ENCODE data around the gene ULBP2.
"Not testable (repeated sequence)": the region's sequence is repeated elsewhere in the genome, so short reads cannot be mapped to it uniquely, and the experiment has no call there.

Gene ULBP2

GRCh38 chr6:149953390-149953789 is 11.6 kb downstream of the ULBP2 start:
- DNase-seq, result not testable (repeated sequence)

DNA sequence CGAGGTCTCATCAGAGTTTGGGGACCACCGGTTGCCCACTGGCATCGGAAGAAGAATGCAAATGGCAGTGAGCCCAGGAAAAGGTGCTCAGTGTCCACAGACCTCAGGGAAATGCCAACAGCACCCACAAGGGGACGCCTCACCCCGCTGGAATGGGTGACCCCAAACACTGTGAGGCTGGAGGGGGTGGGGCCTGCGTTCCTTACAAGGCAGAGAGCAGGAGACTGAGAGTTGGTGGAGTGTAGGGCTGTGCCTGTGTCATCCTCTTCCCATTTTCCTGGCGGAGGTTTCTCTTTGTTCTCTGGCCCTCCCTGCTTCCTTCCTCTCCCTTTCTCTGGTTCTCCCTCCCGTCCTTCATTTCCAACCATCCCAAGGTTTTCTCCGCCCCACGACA is 12.1 kb downstream of the ULBP2 start:
- DNase-seq, result not testable (repeated sequence)

DNA sequence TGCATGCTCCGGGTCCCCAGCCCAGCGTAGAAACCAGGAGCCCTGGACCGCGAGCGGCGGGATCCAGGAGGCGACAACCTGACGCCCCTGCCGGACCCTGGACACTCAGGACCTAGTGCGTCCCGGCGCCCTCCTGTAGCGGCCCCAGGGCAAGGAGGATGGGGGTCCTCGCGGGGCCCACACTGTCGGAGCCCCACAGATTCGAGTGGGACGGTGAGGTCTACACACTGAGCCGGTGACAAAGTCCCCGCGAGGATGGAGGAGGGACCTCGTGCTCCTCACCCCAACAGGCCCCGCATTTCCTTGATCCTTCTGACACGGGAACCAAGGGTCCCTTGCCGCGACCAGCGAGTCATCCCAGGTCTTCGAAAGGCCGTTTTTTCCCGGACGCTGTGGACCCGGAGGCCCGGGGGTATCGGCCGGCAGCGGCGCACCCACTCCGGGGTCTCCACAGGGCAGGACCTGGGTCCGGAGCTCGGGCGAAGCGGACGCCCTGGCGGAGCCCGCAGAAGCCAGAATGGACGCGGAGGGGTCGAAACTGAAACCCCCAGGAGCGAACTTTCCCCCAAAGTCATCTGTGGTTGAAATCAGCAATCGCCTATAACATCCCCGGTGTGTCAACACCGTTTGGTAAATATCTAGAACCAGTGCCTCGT is 12.6 kb downstream of the ULBP2 start:
- not testable (repeated sequence) for DNase-seq

DNA sequence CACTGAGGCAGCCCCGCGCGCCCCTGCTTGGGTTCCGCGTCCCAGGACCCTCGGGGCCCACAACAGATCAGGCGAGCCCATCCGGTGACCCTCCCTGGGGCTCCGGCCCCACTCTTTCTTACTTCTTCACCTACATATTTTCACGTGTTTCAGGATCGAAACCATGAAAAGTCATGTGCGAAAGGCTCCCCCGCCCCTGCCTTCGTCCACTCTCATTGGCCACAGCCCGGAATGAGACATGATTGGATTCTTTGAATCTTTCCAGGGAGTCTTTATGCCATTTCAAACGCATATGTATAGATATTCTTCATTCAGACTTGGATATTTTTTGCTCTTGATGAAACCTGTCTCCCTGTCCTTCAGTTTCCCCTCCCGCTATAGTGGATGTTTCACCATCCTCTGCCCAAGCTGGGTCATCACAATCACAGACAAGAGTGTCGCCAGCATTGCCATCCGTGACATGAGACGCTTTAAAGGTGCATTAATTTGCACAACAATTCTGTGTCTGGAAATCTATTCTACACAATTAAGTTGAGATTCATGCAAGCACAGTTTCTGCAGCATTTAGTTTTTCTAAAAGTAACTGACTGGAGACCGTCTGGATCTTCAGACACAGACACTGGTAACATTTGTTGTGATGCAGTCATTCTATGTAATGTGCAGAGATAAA is 13.3 kb downstream of the ULBP2 start:
- not testable (repeated sequence) for DNase-seq

- DNase-seq, result not testable (repeated sequence)
These were observed 14.0 kb downstream of the ULBP2 start for GRCh38 chr6:149955654-149956317.

GRCh38 chr6:149958124-149958523 is 16.3 kb downstream of the ULBP2 start:
- DNase-seq, result not testable (repeated sequence)

DNA sequence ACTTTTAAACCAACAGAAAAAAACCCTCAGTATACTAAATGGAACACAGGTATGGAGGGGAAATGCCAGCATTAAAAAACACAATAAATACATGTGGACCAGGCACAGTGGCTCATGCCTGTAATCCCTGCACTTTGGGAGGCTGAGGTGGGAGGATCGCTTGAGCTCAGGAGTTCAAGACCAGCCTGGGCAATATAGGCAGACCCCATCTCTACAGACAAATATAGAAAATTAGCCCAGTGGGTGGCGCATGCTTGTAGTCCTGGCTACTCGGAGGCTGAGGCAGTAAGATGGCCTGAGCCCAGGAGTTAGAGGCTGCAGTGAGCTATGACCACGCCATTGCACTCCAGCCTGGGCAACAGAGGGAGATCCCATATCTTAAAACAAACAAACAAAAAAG is 18.0 kb downstream of the ULBP2 start:
- not testable (repeated sequence) for DNase-seq

DNA sequence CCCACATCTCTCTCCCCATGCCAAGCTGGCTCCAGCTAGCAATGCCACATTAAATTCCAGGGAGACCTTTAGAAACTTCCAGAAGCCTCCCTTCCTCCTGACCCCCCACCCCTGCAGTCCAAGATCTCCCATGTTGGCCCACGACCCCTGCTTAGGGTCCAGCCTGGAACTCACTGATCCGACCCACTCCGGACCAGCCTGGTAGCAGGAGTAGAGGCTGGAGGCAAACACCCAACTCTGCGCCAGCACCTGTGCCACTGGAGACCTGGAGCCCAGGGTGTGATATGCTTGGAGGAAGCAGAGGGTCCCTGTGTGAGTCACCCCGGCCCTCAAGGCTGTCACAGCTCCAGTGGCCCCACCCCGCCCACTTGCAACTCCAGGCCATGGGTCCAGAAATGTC is 18.7 kb downstream of the ULBP2 start:
- no peak for DNase-seq

GRCh38 chr6:149961728-149962425 is 20.1 kb downstream of the ULBP2 start:
- peak; percentile 37 to 54 for DNase-seq

- no peak for DNase-seq
These were observed 20.8 kb downstream of the ULBP2 start for GRCh38 chr6:149962461-149963211.

DNA sequence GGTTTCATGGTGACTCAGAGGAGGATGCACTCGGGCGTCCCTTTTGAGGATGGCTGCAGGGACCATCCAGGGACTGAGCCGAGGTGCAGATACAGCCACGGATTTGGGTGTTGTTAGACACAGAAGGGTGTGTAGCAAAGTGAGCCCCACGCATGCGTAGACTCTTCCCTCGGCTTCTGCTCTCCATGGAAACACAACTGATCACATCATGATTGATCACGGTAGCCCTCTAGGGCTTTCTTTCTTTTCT is 21.3 kb downstream of the ULBP2 start:
- DNase-seq, result no peak

DNA sequence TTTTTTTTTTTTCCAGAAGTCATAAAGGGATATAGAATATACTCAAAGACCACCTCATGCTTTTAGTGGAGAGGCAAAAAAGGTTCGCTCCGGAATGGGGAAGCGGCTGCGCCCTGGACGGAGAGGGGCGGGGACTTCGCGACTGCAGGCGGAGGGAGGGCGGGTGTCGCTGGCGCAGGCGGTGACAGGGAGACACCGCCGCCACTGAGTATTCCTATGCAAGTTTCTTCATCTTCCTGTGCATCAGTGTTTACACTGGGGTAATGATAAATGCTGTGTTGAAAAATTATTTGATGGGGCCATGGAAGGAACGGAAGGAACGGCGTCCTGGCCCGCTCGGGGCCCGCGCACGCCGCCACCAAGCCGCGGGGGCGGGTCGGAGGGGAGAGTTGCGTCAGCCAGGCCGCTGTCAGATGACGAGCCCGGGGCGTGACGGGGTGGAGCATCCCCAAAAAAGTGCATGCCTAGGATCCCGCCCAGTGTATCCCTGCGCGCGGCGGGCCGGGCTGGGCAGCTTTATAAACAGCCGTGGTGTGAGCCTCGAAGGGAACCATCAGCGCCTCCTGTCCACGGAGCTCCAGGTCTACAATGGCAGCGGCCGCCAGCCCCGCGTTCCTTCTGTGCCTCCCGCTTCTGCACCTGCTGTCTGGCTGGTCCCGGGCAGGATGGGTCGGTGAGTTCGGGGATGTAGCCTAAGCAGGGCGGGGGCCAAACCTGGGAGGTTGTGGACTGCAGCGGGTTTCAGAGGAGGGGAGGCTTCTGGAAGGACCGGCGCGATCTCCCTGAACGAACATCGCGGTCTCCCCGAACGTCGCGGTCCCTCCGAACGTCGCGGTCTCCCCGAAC is 21.9 kb downstream of the ULBP2 start, which contains the start of gene ULBP1:
ULBP1 (plus strand) TSS at position 482 of the 846 bp plus-strand sequence; CDS start at position 589, 107 bp downstream.
- peak; percentile 80 to 81 for DNase-seq

- no peak for DNase-seq
These were observed 22.7 kb downstream of the ULBP2 start for GRCh38 chr6:149964308-149965193.

DNA sequence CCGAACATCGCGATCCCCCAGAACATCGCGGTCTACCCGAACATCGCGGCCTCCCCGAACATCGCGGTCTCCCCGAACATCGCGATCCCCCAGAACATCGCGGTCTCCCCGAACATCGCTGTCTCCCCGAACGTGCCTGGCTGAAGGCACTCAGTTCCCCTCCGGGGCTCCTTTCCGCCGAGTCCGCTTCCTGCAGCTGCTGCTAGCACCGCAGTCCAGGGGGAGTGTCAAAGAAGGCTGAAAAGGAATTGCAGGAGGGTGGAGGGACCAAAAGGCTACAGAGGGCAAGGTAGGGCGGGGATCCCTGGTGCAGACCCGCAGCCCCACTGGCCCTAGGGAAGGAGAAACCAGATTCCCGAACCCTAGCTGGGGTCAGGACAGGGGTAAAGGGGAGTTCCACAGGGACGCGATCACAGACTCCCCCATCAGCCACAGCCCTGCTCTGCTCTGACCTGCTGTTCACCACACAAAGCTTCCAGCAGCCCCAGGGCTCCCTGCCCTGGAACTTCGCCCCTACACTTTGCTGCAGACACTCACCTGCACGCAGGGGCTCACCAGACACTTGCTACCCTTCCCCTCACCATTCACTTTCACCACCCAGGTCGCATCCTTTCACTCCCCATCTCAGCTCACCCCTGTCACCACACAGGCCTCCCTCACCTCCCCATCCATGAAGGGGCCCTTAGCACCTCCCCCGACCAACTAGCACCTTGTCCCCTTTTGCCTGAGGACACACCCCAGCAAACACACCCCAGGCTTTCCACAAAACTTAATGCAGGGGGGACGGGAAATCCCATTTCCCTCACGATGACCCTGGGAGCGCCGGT is 23.6 kb downstream of the ULBP2 start:
- peak in 1 of 2 donors; percentile 32 for DNase-seq

DNA sequence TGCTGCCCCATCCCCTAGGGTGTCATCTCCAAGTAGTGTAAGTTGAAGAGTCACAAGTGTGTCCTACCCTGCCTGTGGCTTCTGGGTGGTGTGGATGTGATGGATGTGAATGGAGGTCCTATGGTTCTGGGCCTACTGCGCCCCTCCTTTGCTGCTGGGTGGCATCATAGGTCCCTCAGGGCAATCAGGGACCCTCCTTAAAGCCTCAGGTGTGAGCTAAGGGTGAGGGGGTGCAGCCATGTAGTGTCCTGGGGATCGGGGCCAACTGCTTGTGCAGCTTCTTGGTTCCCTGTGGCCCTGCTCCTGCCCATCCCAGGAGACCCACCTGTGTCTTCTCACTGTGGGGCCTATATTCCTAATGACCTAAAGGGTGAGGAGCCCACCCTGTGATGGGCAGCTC is 24.5 kb downstream of the ULBP2 start:
- DNase-seq, result not testable (repeated sequence)

GRCh38 chr6:149967591-149967990 is 25.8 kb downstream of the ULBP2 start:
- DNase-seq, result no peak

DNA sequence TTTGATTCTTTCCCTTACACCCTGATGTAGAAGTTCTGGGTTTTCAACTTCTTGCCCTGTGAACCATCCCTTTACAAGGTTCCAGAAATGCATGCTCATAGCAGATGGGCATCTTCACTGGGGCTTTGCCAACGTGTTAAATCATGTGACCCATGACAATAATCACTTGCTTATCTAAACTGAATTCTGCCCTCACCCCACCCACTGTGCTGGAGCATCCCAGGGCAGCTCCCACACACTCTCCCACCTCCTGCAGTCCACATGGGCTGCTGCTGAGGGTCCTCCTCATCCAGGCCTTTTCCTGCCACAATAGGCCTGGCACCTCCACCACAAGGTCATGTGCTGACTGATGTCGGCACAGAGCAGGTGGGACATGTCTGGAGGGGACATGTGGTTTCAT is 26.2 kb downstream of the ULBP2 start:
- DNase-seq, result not testable (repeated sequence)

DNA sequence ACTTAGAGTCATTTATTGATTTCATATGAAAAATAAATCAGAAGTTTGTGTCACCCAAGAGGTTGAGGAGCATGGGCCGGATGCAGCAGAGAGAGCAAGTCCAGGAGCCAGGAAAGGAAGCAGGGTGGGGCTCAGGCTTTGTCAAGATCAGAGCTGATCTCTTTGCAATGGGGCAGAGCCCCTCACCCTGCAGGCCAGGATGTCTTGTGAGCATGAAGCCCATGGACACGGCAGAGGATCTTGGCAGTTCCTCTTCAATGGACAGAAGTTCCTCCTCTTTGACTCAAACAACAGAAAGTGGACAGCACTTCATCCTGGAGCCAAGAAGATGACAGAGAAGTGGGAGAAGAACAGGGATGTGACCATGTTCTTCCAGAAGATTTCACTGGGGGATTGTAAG is 27.1 kb downstream of the ULBP2 start:
- DNase-seq, result not testable (repeated sequence)

DNA sequence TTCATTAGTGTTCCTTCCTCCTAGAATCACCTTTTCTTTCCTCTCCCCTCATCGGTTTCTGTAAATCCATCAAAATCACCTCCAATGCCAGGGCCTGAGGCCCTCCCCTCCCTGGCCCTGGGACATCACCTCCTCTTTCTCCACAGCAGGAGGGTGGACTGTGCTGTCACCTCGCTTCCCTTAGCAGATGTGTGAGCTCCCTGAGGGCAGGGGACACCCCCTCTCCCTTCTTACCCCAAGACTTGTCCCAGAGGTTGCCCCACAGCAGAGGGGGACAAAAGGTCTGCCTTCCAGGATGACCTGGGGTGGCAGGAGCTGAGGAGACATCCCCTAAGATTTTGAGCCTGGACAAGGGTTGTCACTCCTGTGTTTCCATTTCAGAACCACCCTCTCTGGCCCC is 27.8 kb downstream of the ULBP2 start:
- no peak for DNase-seq

DNA sequence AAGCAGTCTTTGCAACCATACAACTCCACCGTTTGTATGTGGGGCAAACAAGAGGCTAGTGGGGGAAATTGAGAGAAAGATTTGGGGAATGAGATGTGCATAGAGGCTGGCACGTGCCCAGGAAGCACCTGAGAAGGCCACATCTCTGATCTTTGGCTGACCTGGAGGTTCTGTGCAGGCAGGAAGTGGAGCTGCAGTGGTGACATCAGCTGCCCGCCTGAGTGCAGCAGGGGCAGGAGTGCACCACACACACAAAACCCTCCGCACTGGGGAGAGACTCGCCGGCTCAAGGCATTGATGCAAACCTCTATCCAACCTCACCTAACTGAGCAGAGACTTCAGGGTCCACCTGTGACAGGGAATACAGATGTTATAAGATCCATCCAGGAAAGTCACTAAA is 32.6 kb downstream of the ULBP2 start:
- not testable (repeated sequence) for DNase-seq
